OCI-M2 (cell line): ENCODE data around the gene HSBP1L1.

ENCODE experiments used
- DNase-seq: peaks from one replicate; lab custom pipeline; 2025; ENCODE audit not compliant: unreplicated experiment; lab: John Stamatoyannopoulos, UW

Gene HSBP1L1

GRCh38 chr18:79960161-79960801 is 4.2 kb upstream of the HSBP1L1 start:
- DNase-seq, result peak; percentile 9

GRCh38 chr18:79960921-79961526 is 3.4 kb upstream of the HSBP1L1 start:
- DNase-seq, result no peak

- no peak for DNase-seq
These were observed 2.7 kb upstream of the HSBP1L1 start for GRCh38 chr18:79961527-79962291.

DNA sequence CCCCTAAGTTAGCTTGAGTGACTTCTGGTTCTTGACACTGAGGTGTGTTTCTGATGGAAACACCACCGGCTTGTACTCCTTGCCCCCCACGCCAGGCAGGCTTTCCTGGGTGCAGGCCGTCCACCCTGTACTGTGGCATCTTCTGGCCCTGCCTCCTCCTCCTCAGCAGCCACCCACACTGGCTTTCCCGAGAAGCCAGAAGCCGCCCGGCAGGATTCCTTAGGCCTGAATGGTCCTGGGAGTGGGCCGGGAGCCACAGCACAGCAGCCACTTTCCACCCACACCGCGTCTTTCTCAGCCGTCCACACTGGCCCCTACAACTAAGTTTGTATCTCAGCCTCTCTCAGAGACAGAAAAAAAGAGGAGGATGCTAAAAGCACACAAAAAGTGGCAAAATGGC is 2.1 kb upstream of the HSBP1L1 start:
- no peak for DNase-seq

GRCh38 chr18:79962835-79963657 is 1.4 kb upstream of the HSBP1L1 start:
- DNase-seq, result no peak

- DNase-seq, result no peak
These were observed 649 bp upstream of the HSBP1L1 start for GRCh38 chr18:79963658-79964329.

GRCh38 chr18:79965119-79965902 is 868 bp downstream of the HSBP1L1 start:
- no peak for DNase-seq

DNA sequence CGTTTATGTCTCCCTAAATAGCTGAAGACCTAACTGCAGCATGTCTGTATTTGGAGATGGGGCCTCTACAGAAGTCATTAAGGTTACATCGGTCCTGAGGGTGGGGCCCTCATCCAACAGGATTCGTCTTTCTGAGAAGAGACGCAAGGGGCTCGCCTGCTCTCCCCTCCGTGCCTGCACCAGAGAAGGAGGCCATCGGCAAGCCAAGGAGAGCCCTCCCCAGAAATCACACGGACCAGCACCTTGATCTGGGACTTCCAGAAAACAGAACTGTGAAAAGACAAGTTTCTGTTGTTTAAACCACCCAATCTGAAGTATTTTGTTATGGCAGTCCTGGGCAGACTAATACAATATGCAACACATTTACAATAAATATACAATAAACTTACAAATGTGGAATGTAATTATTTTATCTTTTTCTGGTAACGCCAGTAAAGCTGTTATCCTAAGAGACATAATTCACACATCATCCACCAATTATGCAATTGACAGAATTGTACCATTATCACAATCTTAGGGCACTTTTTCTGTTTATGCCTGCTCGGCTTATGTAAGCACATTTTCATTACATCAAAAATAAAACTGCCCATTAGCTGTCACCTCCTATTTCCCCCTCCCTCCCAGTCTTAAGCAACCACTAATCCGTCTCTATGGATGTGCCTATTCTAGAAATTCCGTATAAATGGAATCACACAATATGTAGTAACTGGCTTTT is 6.1 kb downstream of the HSBP1L1 start:
- no peak for DNase-seq

DNA sequence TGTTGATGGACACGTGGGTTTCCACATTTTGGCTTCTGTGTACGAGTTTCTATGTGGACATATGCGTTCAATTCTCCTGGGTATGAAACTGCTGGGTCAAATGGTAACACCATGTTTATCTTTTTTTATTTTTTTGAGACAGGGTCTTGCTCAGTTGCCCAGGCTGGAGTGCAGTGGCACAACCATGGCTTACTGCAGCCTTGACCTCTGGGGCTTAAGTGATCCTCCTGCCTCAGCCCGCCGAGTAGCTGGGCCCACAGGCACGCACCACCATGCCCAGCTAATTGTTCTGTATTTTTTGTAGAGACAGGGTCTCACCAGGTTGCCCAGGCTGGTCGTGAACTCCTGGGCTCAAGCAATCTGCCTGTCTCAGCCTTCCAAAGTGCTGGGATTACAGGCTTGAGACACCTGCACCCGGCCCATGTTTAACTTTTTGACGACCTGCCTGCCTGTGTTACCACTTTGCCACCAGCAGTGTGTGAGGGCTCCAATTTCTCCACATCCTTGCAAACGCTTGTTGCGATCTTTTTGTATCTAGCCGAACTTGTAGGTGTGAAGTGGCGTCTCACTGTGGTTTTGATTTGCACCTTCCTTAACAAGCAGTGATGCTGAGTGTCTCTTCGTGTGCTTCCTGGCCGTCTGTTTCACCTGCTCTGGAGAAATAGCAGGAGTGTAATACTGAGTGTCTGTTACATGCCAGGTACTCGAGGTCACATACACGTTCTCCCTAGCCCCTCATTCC is 6.9 kb downstream of the HSBP1L1 start:
- DNase-seq, result no peak

DNA sequence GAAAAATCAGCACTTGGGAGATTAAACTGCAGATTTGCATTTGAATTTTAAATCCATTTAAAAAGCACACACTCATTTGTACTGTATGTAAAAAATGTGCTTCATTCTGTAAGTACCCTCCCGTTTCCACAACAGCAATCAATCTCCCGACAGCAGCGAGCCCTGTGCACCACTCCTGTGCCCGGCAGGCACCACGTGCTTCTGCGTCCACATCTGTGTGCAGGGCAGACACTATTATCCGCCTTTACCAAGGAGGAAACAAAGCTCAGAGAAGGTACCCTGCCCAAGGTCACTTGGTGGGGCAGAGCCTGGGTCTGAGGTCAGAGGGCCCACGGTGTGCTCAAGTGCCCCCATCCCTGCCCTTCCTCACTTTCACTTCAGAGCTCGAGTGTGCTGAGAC is 7.5 kb downstream of the HSBP1L1 start:
- DNase-seq, result no peak

DNA sequence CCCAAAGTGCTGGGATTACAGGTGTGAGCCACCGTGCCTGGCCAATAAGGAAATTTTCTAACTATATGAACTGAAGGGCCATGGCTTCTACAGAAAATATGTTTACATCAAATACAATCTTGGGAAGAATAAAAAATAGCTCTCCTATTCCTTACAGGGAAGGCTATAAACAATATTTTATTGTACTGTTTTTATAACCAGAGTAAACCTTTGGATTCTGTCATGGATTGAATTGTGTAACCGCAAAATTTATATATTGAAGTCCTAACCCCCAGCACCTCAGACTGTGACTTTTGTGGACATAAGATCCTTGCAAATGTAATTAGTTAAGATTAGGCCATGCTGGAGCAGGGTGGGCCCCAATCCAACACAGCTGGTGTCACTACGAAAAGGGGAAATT is 8.3 kb downstream of the HSBP1L1 start:
- DNase-seq, result no peak

DNA sequence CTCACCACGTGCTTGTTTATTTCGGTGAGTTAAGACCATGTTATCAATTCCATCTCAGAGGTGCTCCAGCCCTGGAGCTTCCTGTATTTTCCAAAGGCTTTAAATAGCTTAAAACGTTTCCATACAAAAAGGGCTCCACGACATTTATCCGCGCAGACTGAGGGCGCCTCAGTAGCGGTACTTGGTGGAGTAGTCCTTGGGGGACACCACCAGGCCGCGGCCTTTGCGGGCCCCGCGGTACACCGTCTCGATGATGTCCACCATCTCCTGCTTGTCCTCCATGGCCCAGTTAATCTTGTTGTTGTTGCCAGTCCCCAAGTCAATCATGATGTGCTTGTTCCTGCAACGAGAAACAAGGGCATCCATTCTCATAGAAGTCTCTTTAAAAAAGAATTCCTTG is 9.1 kb downstream of the HSBP1L1 start:
- no peak for DNase-seq

GRCh38 chr18:79974025-79974654 is 9.7 kb downstream of the HSBP1L1 start:
- DNase-seq, result no peak

DNA sequence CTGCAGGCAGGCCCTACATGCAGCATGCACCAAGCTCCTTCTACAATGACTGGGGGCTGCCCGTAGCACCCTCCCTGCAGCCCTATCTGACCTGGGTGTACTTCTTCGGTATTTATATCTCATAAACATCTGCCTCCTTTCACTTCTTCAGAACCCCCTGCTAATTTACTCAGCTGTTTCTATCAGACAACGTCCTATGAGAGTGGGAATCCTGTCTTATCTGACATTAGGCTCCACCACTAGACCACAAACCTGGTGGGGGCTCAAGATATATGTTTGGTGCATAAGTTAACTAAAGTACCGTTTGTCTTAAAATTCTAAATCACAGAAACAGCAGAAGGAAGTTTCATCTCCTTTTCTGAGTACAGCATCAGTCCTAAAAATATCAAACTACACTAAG is 10.6 kb downstream of the HSBP1L1 start:
- DNase-seq, result no peak

- DNase-seq, result no peak
These were observed 11.7 kb downstream of the HSBP1L1 start for GRCh38 chr18:79975985-79976680.

GRCh38 chr18:79979843-79980242 is 15.4 kb downstream of the HSBP1L1 start:
- DNase-seq, result no peak

- DNase-seq, result no peak
These were observed 16.1 kb downstream of the HSBP1L1 start for GRCh38 chr18:79980585-79980984.

DNA sequence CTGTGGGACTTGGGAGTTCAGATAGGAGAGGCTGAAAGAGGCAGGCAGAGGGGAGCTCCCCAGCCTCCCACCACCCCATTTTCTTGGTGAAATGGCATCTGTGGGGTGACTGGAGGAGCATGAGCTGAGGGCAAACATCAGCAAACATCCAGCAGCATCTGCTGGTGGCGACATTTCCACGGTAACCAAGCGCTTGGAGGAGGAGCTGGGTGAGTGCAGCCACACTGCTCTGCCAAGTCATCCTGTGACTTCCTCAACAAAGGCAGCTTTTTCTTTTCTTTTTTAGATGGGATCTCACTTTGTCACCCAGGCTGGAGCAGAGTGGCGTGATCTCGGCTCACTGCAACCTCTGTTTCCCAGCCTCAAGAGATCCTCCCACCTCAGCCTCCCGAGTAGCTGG is 18.3 kb downstream of the HSBP1L1 start:
- DNase-seq, result no peak
